UCSD-AML1 (cell line): ENCODE measurements around the gene GPRIN3.

Experiments
- DNase-seq: peaks from one replicate; lab custom pipeline; 2025; ENCODE audit not compliant: unreplicated experiment; lab: John Stamatoyannopoulos, UW

GPRIN3 gene

GRCh38 chr4:89307446-89308160 lies at the start of gene GPRIN3:
TSS of gene GPRIN3 (minus strand) at chr4:89307800. CDS start at chr4:89250110, 57,690 bp downstream.
- DNase-seq = peak; percentile 31

GRCh38 chr4:89357340-89357739 lies 49.7 kb upstream of the GPRIN3 start:
- DNase-seq = no peak

- no peak for DNase-seq
These were observed 48.5 kb upstream of the GPRIN3 start for GRCh38 chr4:89356086-89356485.

GRCh38 chr4:89353514-89353913 lies 45.9 kb upstream of the GPRIN3 start:
- no peak for DNase-seq

GRCh38 chr4:89352541-89352940 lies 44.9 kb upstream of the GPRIN3 start:
- no peak for DNase-seq

- DNase-seq = no peak
These were observed 43.6 kb upstream of the GPRIN3 start for GRCh38 chr4:89351201-89351600.

GRCh38 chr4:89347363-89348025 lies 39.9 kb upstream of the GPRIN3 start:
- DNase-seq = no peak

- DNase-seq = no peak
These were observed 37.0 kb upstream of the GPRIN3 start for GRCh38 chr4:89344571-89344970.

GRCh38 chr4:89338206-89338605 lies 30.6 kb upstream of the GPRIN3 start:
- DNase-seq = no peak

- DNase-seq = no peak
These were observed 30.1 kb upstream of the GPRIN3 start for GRCh38 chr4:89337681-89338080.

GRCh38 chr4:89336818-89337420 lies 29.3 kb upstream of the GPRIN3 start:
- DNase-seq = no peak

GRCh38 chr4:89334830-89335229 lies 27.2 kb upstream of the GPRIN3 start:
- DNase-seq = no peak

GRCh38 chr4:89334311-89334710 lies 26.7 kb upstream of the GPRIN3 start:
- no peak for DNase-seq

- DNase-seq = no peak
These were observed 24.3 kb upstream of the GPRIN3 start for GRCh38 chr4:89331686-89332544.

- DNase-seq = no peak
These were observed 23.6 kb upstream of the GPRIN3 start for GRCh38 chr4:89331197-89331596.

GRCh38 chr4:89329280-89329679 lies 21.7 kb upstream of the GPRIN3 start:
- DNase-seq = no peak

- DNase-seq = peak; percentile 11
These were observed 17.1 kb upstream of the GPRIN3 start for GRCh38 chr4:89324671-89325070.

- no peak for DNase-seq
These were observed 15.1 kb upstream of the GPRIN3 start for GRCh38 chr4:89322671-89323070.

GRCh38 chr4:89319756-89320155 lies 12.2 kb upstream of the GPRIN3 start:
- no peak for DNase-seq

GRCh38 chr4:89316931-89317366 lies 9.3 kb upstream of the GPRIN3 start:
- peak; percentile 13 for DNase-seq

GRCh38 chr4:89316211-89316610 lies 8.6 kb upstream of the GPRIN3 start:
- DNase-seq = no peak
